Measurements from ENCODE around the gene CAPN11.

DNA sequence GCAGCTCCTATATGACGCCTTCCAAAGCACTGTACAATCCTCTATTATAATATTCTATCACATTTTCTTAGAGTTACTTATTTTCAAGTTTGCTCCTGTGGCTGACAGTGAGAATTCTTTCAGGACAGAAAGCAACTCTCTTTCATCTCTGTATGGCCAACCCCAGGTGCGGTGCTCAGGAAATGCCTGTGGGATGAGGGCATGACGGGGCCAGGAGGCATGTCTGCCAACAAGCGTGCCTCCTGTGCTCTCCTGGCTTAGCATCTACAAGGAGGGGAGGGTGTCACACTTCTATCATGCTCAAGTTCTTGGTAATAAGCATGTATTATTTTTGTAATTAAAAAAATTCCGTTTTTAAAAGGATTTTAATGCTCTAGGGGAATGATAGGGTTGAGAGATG is 42.8 kb upstream of the CAPN11 start:
- TF ChIP-seq, protein P1, sequence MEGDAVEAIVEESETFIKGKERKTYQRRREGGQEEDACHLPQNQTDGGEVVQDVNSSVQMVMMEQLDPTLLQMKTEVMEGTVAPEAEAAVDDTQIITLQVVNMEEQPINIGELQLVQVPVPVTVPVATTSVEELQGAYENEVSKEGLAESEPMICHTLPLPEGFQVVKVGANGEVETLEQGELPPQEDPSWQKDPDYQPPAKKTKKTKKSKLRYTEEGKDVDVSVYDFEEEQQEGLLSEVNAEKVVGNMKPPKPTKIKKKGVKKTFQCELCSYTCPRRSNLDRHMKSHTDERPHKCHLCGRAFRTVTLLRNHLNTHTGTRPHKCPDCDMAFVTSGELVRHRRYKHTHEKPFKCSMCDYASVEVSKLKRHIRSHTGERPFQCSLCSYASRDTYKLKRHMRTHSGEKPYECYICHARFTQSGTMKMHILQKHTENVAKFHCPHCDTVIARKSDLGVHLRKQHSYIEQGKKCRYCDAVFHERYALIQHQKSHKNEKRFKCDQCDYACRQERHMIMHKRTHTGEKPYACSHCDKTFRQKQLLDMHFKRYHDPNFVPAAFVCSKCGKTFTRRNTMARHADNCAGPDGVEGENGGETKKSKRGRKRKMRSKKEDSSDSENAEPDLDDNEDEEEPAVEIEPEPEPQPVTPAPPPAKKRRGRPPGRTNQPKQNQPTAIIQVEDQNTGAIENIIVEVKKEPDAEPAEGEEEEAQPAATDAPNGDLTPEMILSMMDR (conservative IDR thresholded peaks at IDR 0.05; ENCODE audit: low read depth, low read length): no peak
- no peak for TF ChIP-seq EZH2phosphoT487 (IDR thresholded peaks at IDR 0.05; ENCODE audit: borderline replicate concordance, low read length)
- no peak for TF ChIP-seq EZH2 (IDR thresholded peaks at IDR 0.05; ENCODE audit: low read length, unreplicated experiment)
